Measurements from ENCODE around the gene TBC1D16. TPM values are rescaled to one million over a fixed set of nuclear protein-coding genes. Genes with fewer than 3 reads are reported as not detected.

TBC1D16 gene
- polyA plus RNA-seq, 1 experiment = 9.0 TPM

GRCh38 chr17:79924639-79924976 is 111.1 kb downstream of the TBC1D16 start:
- POLR2A ChIA-PET = no interaction called here
- Histone ChIP-seq H3K4me3 (ENCODE audit: low read depth, low read length) (no peak overlapping the region), H3K36me3 (ENCODE audit: control insufficient read depth, insufficient read depth, low read length) (no peaks in the 10 kb centered on the region), H3K27me3 (ENCODE audit: control insufficient read depth, insufficient read depth, low read length) (peaks cover 24% of the 10 kb centered on the region)
- DNase-seq (ENCODE audit: low read depth) = no peak
- CTCF ChIA-PET = no interaction called here
- TF ChIP-seq, protein P1, sequence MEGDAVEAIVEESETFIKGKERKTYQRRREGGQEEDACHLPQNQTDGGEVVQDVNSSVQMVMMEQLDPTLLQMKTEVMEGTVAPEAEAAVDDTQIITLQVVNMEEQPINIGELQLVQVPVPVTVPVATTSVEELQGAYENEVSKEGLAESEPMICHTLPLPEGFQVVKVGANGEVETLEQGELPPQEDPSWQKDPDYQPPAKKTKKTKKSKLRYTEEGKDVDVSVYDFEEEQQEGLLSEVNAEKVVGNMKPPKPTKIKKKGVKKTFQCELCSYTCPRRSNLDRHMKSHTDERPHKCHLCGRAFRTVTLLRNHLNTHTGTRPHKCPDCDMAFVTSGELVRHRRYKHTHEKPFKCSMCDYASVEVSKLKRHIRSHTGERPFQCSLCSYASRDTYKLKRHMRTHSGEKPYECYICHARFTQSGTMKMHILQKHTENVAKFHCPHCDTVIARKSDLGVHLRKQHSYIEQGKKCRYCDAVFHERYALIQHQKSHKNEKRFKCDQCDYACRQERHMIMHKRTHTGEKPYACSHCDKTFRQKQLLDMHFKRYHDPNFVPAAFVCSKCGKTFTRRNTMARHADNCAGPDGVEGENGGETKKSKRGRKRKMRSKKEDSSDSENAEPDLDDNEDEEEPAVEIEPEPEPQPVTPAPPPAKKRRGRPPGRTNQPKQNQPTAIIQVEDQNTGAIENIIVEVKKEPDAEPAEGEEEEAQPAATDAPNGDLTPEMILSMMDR (IDR thresholded peaks at IDR 0.05; ENCODE audit: insufficient read depth, low read depth, low read length) = no peak

- TF ChIP-seq, protein P1 (IDR thresholded peaks at IDR 0.05; ENCODE audit: insufficient read depth, low read depth, low read length) = peak; percentile 46
- CTCF ChIA-PET = interaction anchor here (0.9 to 1.6 kb wide), 4 partner anchors 10 to 69 kb away, joined by 3 to 4 read pairs (median 3); no protein-coding TSS in a partner anchor
- H3K36me3 ChIP-seq (ENCODE audit: control insufficient read depth, insufficient read depth, low read length) = no peaks in the 10 kb centered on the region
- POLR2A ChIA-PET = no interaction called here
- H3K4me3 ChIP-seq (ENCODE audit: low read depth, low read length) = no peak overlapping the region
- H3K27me3 ChIP-seq (ENCODE audit: control insufficient read depth, insufficient read depth, low read length) = peaks cover 20% of the 10 kb centered on the region
- DNase-seq (ENCODE audit: low read depth) = no peak
These were observed 111.6 kb downstream of the TBC1D16 start for GRCh38 chr17:79923974-79924638.

DNA sequence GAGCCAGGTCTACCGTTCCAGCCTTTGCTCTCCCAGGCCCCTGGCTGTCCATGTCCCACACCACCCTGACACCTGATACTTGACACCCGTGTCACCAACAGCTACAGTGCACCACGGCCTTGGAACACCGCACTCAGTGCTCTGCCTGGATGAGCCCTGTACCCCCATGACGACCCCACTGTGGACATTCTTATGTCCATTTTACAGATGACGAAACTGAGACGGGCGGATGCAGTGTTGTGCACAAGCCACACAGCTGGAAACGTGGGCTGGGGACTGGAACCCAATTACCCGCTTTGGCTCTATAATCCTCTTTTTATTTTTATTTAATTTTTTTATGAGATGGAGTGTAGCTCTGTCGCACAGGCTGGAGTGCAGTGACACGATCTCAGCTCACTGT is 112.9 kb downstream of the TBC1D16 start:
- DNase-seq (ENCODE audit: low read depth) = no peak
- Histone ChIP-seq H3K36me3 (ENCODE audit: control insufficient read depth, insufficient read depth, low read length) (no peaks in the 10 kb centered on the region), H3K4me3 (ENCODE audit: low read depth, low read length) (no peak overlapping the region), H3K27me3 (ENCODE audit: control insufficient read depth, insufficient read depth, low read length) (peaks cover 16% of the 10 kb centered on the region)
- ChIA-PET POLR2A (no interaction called here), CTCF (interaction anchor here (1.6 to 1.9 kb wide), 2 partner anchors 16 to 83 kb away, joined by 4 read pairs; partner anchors contain the start of gene CBX4)
- TF ChIP-seq, protein P1 (IDR thresholded peaks at IDR 0.05; ENCODE audit: insufficient read depth, low read depth, low read length) = no peak

GRCh38 chr17:79922116-79922601 is 113.5 kb downstream of the TBC1D16 start:
- CTCF ChIA-PET = interaction anchor here (1.3 to 1.9 kb wide), 2 partner anchors 82 to 177 kb away, joined by 3 to 4 read pairs; partner anchors contain the start of gene CBX4
- Histone ChIP-seq H3K4me3 (ENCODE audit: low read depth, low read length) (no peak overlapping the region), H3K36me3 (ENCODE audit: control insufficient read depth, insufficient read depth, low read length) (no peaks in the 10 kb centered on the region), H3K27me3 (ENCODE audit: control insufficient read depth, insufficient read depth, low read length) (peaks cover 19% of the 10 kb centered on the region)
- TF ChIP-seq, protein P1 (IDR thresholded peaks at IDR 0.05; ENCODE audit: insufficient read depth, low read depth, low read length) = no peak
- no peak for DNase-seq (ENCODE audit: low read depth)
- POLR2A ChIA-PET = no interaction called here

GRCh38 chr17:79921411-79922115 is 114.1 kb downstream of the TBC1D16 start:
- H3K27me3 ChIP-seq (ENCODE audit: control insufficient read depth, insufficient read depth, low read length) = peaks cover 17% of the 10 kb centered on the region
- ChIA-PET POLR2A (no interaction called here), CTCF (interaction anchor here (0.6 to 1.9 kb wide), 3 partner anchors 81 to 177 kb away, joined by 3 to 4 read pairs (median 3); partner anchors contain the start of gene CBX4)
- no peak for DNase-seq (ENCODE audit: low read depth)
- H3K4me3 ChIP-seq (ENCODE audit: low read depth, low read length) = no peak overlapping the region
- H3K36me3 ChIP-seq (ENCODE audit: control insufficient read depth, insufficient read depth, low read length) = no peaks in the 10 kb centered on the region
- TF ChIP-seq, protein P1 (IDR thresholded peaks at IDR 0.05; ENCODE audit: insufficient read depth, low read depth, low read length) = no peak
